ENCODE results near the gene TRRAP.

The TRRAP gene

GRCh38 chr7:98996150-98996552 is 117.8 kb downstream of the TRRAP start:
- in situ Hi-C loops (cut with HindIII; ENCODE audit: low pct_ligation_motif_present, low sequenced_read_pairs): no loop called here
- Histone ChIP-seq H3K36me3 (replicated peaks) (peaks cover 15% of the 10 kb centered on the region), H3K4me3 (ENCODE audit: low read depth, low read length) (no peak overlapping the region), H3K27ac (no peak overlapping the region), H3K27me3 (replicated peaks) (no peaks in the 10 kb centered on the region)
- no peak for DNase-seq
- TF ChIP-seq CTCF (IDR thresholded peaks at IDR 0.05; ENCODE audit: low read depth, low read length, missing control alignments): no peak

- TF ChIP-seq CTCF (IDR thresholded peaks at IDR 0.05; ENCODE audit: low read depth, low read length, missing control alignments): no peak
- no peak for DNase-seq
- Histone ChIP-seq H3K36me3 (replicated peaks) (peaks cover 6% of the 10 kb centered on the region), H3K4me3 (ENCODE audit: low read depth, low read length) (no peak overlapping the region), H3K27me3 (replicated peaks) (no peaks in the 10 kb centered on the region), H3K27ac (no peak overlapping the region)
- in situ Hi-C loops (cut with HindIII; ENCODE audit: low pct_ligation_motif_present, low sequenced_read_pairs): no loop called here
Observed at GRCh38 chr7:98997846-98998245, 119.5 kb downstream of the TRRAP start.

- DNase-seq: no peak
- in situ Hi-C loops (cut with HindIII; ENCODE audit: low pct_ligation_motif_present, low sequenced_read_pairs): no loop called here
- no peak overlapping the region for H3K4me3 ChIP-seq (ENCODE audit: low read depth, low read length)
- H3K27me3 ChIP-seq (replicated peaks): no peaks in the 10 kb centered on the region
- H3K27ac ChIP-seq: no peak overlapping the region
- peaks cover 3% of the 10 kb centered on the region for H3K36me3 ChIP-seq (replicated peaks)
- TF ChIP-seq CTCF (IDR thresholded peaks at IDR 0.05; ENCODE audit: low read depth, low read length, missing control alignments): no peak
Observed at GRCh38 chr7:98998821-98999725, 120.7 kb downstream of the TRRAP start.

GRCh38 chr7:99000196-99000903 is 122.0 kb downstream of the TRRAP start:
- in situ Hi-C loops (cut with HindIII; ENCODE audit: low pct_ligation_motif_present, low sequenced_read_pairs): loop anchor here (25.0 kb wide), 1 partner anchor 312 kb away; no protein-coding TSS in a partner anchor
- no peak overlapping the region for H3K4me3 ChIP-seq (ENCODE audit: low read depth, low read length)
- no peak for DNase-seq
- H3K36me3 ChIP-seq (replicated peaks): peaks cover 14% of the 10 kb centered on the region
- H3K27me3 ChIP-seq (replicated peaks): no peaks in the 10 kb centered on the region
- H3K27ac ChIP-seq: no peak overlapping the region
- no peak for TF ChIP-seq CTCF (IDR thresholded peaks at IDR 0.05; ENCODE audit: low read depth, low read length, missing control alignments)

GRCh38 chr7:99000904-99001465 is 122.7 kb downstream of the TRRAP start:
- H3K27ac ChIP-seq: no peak overlapping the region

More at GRCh38 chr7:99000904-99001465, 122.7 kb downstream of the TRRAP start:
- Histone ChIP-seq H3K4me3 (ENCODE audit: low read depth, low read length) (no peak overlapping the region), H3K27me3 (replicated peaks) (no peaks in the 10 kb centered on the region), H3K36me3 (replicated peaks) (peaks cover 18% of the 10 kb centered on the region)
- in situ Hi-C loops (cut with HindIII; ENCODE audit: low pct_ligation_motif_present, low sequenced_read_pairs): loop anchor here (25.0 kb wide), 1 partner anchor 311 kb away; no protein-coding TSS in a partner anchor
- no peak for TF ChIP-seq CTCF (IDR thresholded peaks at IDR 0.05; ENCODE audit: low read depth, low read length, missing control alignments)
- DNase-seq: no peak
